ENCODE measurements around the gene MIA2. TPM values are rescaled to one million over a fixed set of nuclear protein-coding genes. Genes with fewer than 3 reads are reported as not detected.
A peak's percentile ranks its signal among the peaks of the same experiment; 100 is the strongest.
"Not testable (repeated sequence)": the region's sequence is repeated elsewhere in the genome, so short reads cannot be mapped to it uniquely, and the experiment has no call there.

The MIA2 gene
- total and polyA plus RNA-seq, 9 donors: 13.3 to 22.9 (median 16.8) TPM

GRCh38 chr14:39257388-39257787 lies 23.7 kb downstream of the MIA2 start:
- WGBS (ENCODE audit: insufficient coverage): no CpG with 5 or more reads among the region's 1 CpG
- not testable (repeated sequence) for H3K9me3 ChIP-seq (replicated peaks; ENCODE audit: control insufficient read depth, low read depth, low read length); DNase-seq; H3K4me3 ChIP-seq (ENCODE audit: low read length); H3K36me3 ChIP-seq (ENCODE audit: control insufficient read depth, insufficient read depth, low read length); H3K4me1 ChIP-seq (ENCODE audit: control insufficient read depth, insufficient read depth, low read length); H3K27me3 ChIP-seq (ENCODE audit: control insufficient read depth, insufficient read depth, low read length); H3K27ac ChIP-seq (ENCODE audit: low read length)

GRCh38 chr14:39258782-39259545 lies 25.2 kb downstream of the MIA2 start:
- WGBS (ENCODE audit: insufficient coverage): 65% methylated on average over 3 of the region's 12 CpGs

GRCh38 chr14:39260161-39260560 lies 26.4 kb downstream of the MIA2 start:
- not testable (repeated sequence) for H3K27ac ChIP-seq (ENCODE audit: low read length); DNase-seq; H3K9me3 ChIP-seq (replicated peaks; ENCODE audit: control insufficient read depth, low read depth, low read length); H3K27me3 ChIP-seq (ENCODE audit: control insufficient read depth, insufficient read depth, low read length); H3K4me1 ChIP-seq (ENCODE audit: control insufficient read depth, insufficient read depth, low read length); H3K36me3 ChIP-seq (ENCODE audit: control insufficient read depth, insufficient read depth, low read length); H3K4me3 ChIP-seq (ENCODE audit: low read length)
- WGBS (ENCODE audit: insufficient coverage): 60% methylated on average over 1 of the region's 3 CpGs

More at GRCh38 chr14:39258782-39259545, 25.2 kb downstream of the MIA2 start:
- no peak overlapping the region for H3K4me3 ChIP-seq (ENCODE audit: low read length)
- no peaks in the 10 kb centered on the region for H3K9me3 ChIP-seq (replicated peaks; ENCODE audit: control insufficient read depth, low read depth, low read length)
- H3K27ac ChIP-seq (ENCODE audit: low read length): no peak overlapping the region
- no peaks in the 10 kb centered on the region for H3K4me1 ChIP-seq (ENCODE audit: control insufficient read depth, insufficient read depth, low read length)
- H3K27me3 ChIP-seq (ENCODE audit: control insufficient read depth, insufficient read depth, low read length): no peaks in the 10 kb centered on the region
- H3K36me3 ChIP-seq (ENCODE audit: control insufficient read depth, insufficient read depth, low read length): no peaks in the 10 kb centered on the region
- DNase-seq: no peak

- no CpG with 5 or more reads among the region's 1 CpG for WGBS (ENCODE audit: insufficient coverage)
- not testable (repeated sequence) for H3K9me3 ChIP-seq (replicated peaks; ENCODE audit: control insufficient read depth, low read depth, low read length)
Measured at GRCh38 chr14:39262214-39262613, 28.5 kb downstream of the MIA2 start.

GRCh38 chr14:39264057-39264456 lies 30.3 kb downstream of the MIA2 start:
- Histone ChIP-seq H3K4me1 (ENCODE audit: control insufficient read depth, insufficient read depth, low read length) (peaks cover 2% of the 10 kb centered on the region), H3K27me3 (ENCODE audit: control insufficient read depth, insufficient read depth, low read length) (no peaks in the 10 kb centered on the region), H3K27ac (ENCODE audit: low read length) (no peak overlapping the region), H3K36me3 (ENCODE audit: control insufficient read depth, insufficient read depth, low read length) (no peaks in the 10 kb centered on the region), H3K4me3 (ENCODE audit: low read length) (no peak overlapping the region), H3K9me3 (replicated peaks; ENCODE audit: control insufficient read depth, low read depth, low read length) (no peaks in the 10 kb centered on the region)
- DNase-seq: no peak
- WGBS (ENCODE audit: insufficient coverage): 75% methylated on average over 3 of the region's 7 CpGs

More at GRCh38 chr14:39262214-39262613, 28.5 kb downstream of the MIA2 start:
- not testable (repeated sequence) for H3K4me1 ChIP-seq (ENCODE audit: control insufficient read depth, insufficient read depth, low read length); H3K4me3 ChIP-seq (ENCODE audit: low read length); H3K27ac ChIP-seq (ENCODE audit: low read length); H3K36me3 ChIP-seq (ENCODE audit: control insufficient read depth, insufficient read depth, low read length); H3K27me3 ChIP-seq (ENCODE audit: control insufficient read depth, insufficient read depth, low read length); DNase-seq

GRCh38 chr14:39264558-39264957 lies 30.8 kb downstream of the MIA2 start:
- H3K4me3 ChIP-seq (ENCODE audit: low read length): no peak overlapping the region
- peaks cover 2% of the 10 kb centered on the region for H3K4me1 ChIP-seq (ENCODE audit: control insufficient read depth, insufficient read depth, low read length)
- H3K27ac ChIP-seq (ENCODE audit: low read length): no peak overlapping the region
- no peak for DNase-seq
- H3K9me3 ChIP-seq (replicated peaks; ENCODE audit: control insufficient read depth, low read depth, low read length): no peaks in the 10 kb centered on the region
- no peaks in the 10 kb centered on the region for H3K36me3 ChIP-seq (ENCODE audit: control insufficient read depth, insufficient read depth, low read length)
- no peaks in the 10 kb centered on the region for H3K27me3 ChIP-seq (ENCODE audit: control insufficient read depth, insufficient read depth, low read length)
- no CpG with 5 or more reads among the region's 1 CpG for WGBS (ENCODE audit: insufficient coverage)

GRCh38 chr14:39265033-39265432 lies 31.3 kb downstream of the MIA2 start:
- Histone ChIP-seq H3K9me3 (replicated peaks; ENCODE audit: control insufficient read depth, low read depth, low read length) (no peaks in the 10 kb centered on the region), H3K4me1 (ENCODE audit: control insufficient read depth, insufficient read depth, low read length) (peaks cover 2% of the 10 kb centered on the region), H3K27ac (ENCODE audit: low read length) (no peak overlapping the region), H3K4me3 (ENCODE audit: low read length) (peak overlapping the region; percentile 93), H3K36me3 (ENCODE audit: control insufficient read depth, insufficient read depth, low read length) (no peaks in the 10 kb centered on the region), H3K27me3 (ENCODE audit: control insufficient read depth, insufficient read depth, low read length) (no peaks in the 10 kb centered on the region)
- WGBS (ENCODE audit: insufficient coverage): no CpG with 5 or more reads among the region's 2 CpGs
- DNase-seq: peak; percentile 64

GRCh38 chr14:39265806-39266524 lies 32.2 kb downstream of the MIA2 start:
- no peaks in the 10 kb centered on the region for H3K36me3 ChIP-seq (ENCODE audit: control insufficient read depth, insufficient read depth, low read length)
- no peaks in the 10 kb centered on the region for H3K9me3 ChIP-seq (replicated peaks; ENCODE audit: control insufficient read depth, low read depth, low read length)
- peaks cover 2% of the 10 kb centered on the region for H3K4me1 ChIP-seq (ENCODE audit: control insufficient read depth, insufficient read depth, low read length)
- peak overlapping the region; percentile 99 for H3K27ac ChIP-seq (ENCODE audit: low read length)
- WGBS (ENCODE audit: insufficient coverage): 2% methylated on average over 10 of the region's 14 CpGs
- no peaks in the 10 kb centered on the region for H3K27me3 ChIP-seq (ENCODE audit: control insufficient read depth, insufficient read depth, low read length)
- H3K4me3 ChIP-seq (ENCODE audit: low read length): peak overlapping the region; percentile 93
- peak; percentile 72 for DNase-seq

GRCh38 chr14:39266525-39266870 lies 32.8 kb downstream of the MIA2 start:
- Histone ChIP-seq H3K36me3 (ENCODE audit: control insufficient read depth, insufficient read depth, low read length) (no peaks in the 10 kb centered on the region), H3K27me3 (ENCODE audit: control insufficient read depth, insufficient read depth, low read length) (no peaks in the 10 kb centered on the region), H3K4me3 (ENCODE audit: low read length) (peak overlapping the region; percentile 93), H3K9me3 (replicated peaks; ENCODE audit: control insufficient read depth, low read depth, low read length) (peaks cover 1% of the 10 kb centered on the region), H3K4me1 (ENCODE audit: control insufficient read depth, insufficient read depth, low read length) (peaks cover 2% of the 10 kb centered on the region), H3K27ac (ENCODE audit: low read length) (peak overlapping the region; percentile 99)
- WGBS (ENCODE audit: insufficient coverage): under 1% methylated on average over 31 of the region's 31 CpGs
- DNase-seq: no peak

GRCh38 chr14:39266871-39267607 lies 33.3 kb downstream of the MIA2 start:
- H3K4me3 ChIP-seq (ENCODE audit: low read length): peak overlapping the region; percentile 93
- H3K4me1 ChIP-seq (ENCODE audit: control insufficient read depth, insufficient read depth, low read length): peaks cover 2% of the 10 kb centered on the region
- peaks cover 6% of the 10 kb centered on the region for H3K9me3 ChIP-seq (replicated peaks; ENCODE audit: control insufficient read depth, low read depth, low read length)
- H3K27me3 ChIP-seq (ENCODE audit: control insufficient read depth, insufficient read depth, low read length): no peaks in the 10 kb centered on the region
- H3K27ac ChIP-seq (ENCODE audit: low read length): peak overlapping the region; percentile 99
- WGBS (ENCODE audit: insufficient coverage): under 1% methylated on average over 55 of the region's 70 CpGs
- DNase-seq: peak; percentile 96
- H3K36me3 ChIP-seq (ENCODE audit: control insufficient read depth, insufficient read depth, low read length): no peaks in the 10 kb centered on the region

Data from muscle of leg (tissue), 11 donors.